D721Med (cell line): ENCODE data around the gene ERLEC1.

ENCODE experiments used
- DNase-seq: peaks from one replicate; pipeline ENCODE4 v3.0.0; 2011; ENCODE audit warnings: low spot score; ENCODE audit not compliant: insufficient read length
- FAIRE-seq: peaks from 2 replicates; lab custom pipeline; 2011; peaks lifted over from hg19 to GRCh38; lab: Jason Lieb, UNC
- TF ChIP-seq, protein P1 (sequence below): IDR thresholded peaks from 2 replicates; pipeline ENCODE4 v1.5.1; 2012; ENCODE audit warnings: mild to moderate bottlenecking, control low read depth; ENCODE audit not compliant: insufficient read depth; ENCODE audit errors: missing control alignments

The ERLEC1 gene

DNA sequence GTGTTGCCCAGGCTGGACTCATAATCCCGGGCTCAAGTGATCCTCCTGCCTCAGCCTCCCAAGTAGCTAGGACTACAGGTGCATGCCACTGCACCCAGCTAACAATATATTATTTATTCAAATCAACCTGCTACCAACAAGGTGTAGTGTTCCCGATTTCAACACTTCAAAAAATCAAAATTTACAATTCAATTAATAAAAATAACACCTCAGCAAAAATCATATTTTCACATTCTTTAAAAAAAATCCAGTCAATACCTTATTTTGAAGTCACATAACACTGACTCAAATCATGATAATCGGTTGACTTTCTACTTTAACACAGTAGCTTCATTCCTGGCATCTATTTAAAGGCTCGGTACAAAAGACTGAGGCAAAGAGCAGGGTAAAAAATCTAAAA, 65.7 kb downstream of the ERLEC1 start:
- no peak for FAIRE-seq
- TF ChIP-seq, protein P1, sequence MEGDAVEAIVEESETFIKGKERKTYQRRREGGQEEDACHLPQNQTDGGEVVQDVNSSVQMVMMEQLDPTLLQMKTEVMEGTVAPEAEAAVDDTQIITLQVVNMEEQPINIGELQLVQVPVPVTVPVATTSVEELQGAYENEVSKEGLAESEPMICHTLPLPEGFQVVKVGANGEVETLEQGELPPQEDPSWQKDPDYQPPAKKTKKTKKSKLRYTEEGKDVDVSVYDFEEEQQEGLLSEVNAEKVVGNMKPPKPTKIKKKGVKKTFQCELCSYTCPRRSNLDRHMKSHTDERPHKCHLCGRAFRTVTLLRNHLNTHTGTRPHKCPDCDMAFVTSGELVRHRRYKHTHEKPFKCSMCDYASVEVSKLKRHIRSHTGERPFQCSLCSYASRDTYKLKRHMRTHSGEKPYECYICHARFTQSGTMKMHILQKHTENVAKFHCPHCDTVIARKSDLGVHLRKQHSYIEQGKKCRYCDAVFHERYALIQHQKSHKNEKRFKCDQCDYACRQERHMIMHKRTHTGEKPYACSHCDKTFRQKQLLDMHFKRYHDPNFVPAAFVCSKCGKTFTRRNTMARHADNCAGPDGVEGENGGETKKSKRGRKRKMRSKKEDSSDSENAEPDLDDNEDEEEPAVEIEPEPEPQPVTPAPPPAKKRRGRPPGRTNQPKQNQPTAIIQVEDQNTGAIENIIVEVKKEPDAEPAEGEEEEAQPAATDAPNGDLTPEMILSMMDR = no peak

DNA sequence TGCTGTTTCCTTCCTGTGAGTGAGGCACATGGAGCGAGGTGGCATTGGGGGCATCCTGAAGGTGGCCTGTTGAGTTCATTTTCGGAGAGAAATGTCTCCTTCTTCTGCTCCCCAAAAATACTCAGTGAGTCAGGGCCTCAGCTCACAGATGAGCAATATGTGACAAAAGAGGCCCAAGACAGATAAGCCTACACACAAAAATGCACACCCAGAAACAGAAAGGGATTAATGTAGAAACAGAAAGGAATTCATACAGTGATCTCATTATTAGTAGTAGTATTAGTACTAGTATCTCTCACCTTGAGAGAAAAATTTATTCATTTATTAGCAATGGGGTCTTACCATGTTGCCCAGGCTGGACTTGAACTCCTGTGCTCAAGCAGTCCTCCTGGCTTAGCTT, 67.8 kb downstream of the ERLEC1 start:
- TF ChIP-seq, protein P1 = no peak

More for the DNA sequence above, 65.7 kb downstream of the ERLEC1 start:
- DNase-seq = no peak

DNA sequence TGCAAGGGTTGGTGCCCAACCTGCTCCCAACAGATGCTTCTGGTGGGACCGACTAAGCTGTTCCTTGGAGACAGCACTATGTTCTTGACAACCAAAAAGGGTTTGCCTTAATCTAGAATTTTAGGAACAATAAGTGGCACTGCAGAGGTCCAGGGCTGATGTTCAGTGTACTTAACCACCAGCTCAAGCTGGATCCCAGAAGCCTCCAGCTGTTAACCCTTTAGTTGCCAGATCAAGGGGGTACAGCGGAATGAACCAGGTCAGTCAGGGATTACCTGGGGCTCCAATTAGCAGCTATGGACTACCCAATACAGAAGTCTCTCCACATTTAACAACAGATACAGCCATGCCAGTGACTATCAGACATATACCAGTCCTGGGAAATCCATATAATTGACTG, 69.4 kb downstream of the ERLEC1 start:
- DNase-seq (no peak), FAIRE-seq (no peak)
- TF ChIP-seq, protein P1 = no peak

More for the DNA sequence above, 67.8 kb downstream of the ERLEC1 start:
- DNase-seq = no peak
- no peak for FAIRE-seq

DNA sequence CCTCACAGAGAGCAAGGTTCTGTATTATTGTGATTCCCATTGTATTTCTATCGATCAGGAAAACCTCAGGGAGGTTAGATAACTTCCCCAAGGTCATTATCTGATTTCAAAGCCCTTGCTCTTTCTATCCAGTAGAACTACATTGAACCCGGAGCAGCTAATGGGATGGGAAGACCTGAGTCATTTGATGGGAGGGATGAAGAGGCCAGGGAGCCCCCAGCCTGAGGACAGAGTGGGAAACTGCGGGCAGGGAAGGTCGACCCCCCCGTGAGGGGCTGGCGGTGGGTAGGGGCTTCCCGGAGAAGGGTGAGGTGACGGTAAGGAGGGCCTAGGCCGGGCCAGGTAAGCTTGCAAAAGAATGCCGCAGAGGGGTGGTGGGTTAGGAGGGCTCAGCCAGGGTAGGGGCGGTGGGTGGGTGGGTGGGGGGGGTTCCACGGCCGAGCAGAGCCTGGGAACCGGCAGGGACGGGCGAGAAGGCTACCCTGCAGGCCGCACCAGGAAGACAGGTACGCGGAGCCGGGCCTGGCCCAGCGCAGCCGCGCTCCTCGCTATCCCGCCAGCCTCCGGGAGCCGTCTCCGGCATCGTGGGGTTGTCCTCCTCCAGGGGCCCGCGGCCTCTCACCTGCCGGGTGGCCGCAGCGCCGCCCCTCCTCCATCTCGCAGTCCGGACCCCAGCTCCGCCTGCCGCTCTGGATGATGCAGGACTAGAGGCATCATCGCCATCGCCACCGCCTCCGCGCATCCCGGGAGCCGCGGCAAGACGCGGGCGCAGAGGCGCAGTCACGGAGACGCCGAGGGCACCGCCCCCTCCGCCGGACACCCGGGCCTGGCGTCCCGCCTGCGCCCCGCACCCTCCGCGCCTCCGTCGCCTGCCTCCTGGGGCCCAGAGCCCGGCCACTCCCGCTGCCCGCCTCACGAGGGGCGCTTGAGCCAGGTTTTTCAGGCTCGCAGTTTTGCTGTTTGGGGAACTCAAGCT, 72.7 kb downstream of the ERLEC1 start, which contains the start of gene GPR75:
Gene GPR75 (minus strand): TSS at position 762 of the 976 bp plus-strand sequence. CDS start 5,211 bp downstream, outside the sequence.
- FAIRE-seq = no peak
- no peak for DNase-seq
- TF ChIP-seq, protein P1 = no peak

DNA sequence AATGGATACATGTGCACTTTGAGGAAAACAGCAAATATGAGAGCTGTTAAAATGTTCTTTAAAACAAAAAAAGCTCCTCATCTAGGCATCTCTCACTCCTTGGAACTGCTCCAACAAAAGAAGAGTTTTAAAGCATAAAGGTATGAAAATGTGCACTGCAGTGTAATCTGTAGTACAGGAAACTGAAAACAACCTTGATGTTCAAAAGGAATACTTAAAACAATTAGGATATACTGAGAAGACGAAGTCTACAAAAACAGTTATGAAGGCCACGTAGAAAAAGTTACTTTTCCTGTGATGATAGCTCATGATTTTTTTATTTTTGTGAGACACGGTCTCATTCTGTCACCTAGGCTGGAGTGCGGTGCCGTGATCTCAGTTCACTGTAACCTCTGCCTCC, 75.0 kb downstream of the ERLEC1 start:
- TF ChIP-seq, protein P1 = no peak

DNA sequence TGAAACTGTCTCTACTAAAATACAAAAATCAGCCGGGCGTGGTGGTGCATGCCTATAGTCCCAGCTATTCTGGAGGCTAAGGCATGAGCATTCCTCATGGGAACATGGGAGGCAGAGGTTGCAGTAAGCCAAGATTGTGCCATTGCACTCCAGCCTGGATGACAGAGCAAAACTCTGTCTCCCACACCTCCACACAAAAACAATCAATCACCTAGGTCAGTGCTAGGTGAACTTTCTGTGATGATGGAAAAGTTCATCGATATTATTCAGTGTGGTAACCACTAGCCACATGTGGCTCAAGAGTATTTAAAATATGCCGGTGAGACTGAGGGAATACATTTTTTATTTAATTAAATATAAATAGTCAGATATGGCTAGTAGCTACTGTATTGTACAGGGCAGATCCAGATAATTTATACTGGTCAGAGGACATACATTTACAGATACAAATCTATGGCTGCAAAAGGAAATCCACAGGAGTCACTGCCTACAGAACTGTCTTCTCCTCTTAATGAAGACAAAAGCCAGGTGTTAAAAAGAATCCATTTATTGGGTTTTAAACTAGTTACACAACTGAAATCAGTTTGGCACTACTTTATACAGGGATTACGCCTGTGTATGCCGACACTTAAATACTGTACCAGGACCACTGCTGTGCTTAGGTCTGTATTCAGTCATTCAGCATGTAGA, 76.8 kb downstream of the ERLEC1 start:
- no peak for FAIRE-seq
- TF ChIP-seq, protein P1 = no peak
- DNase-seq = no peak

More for the DNA sequence above, 75.0 kb downstream of the ERLEC1 start:
- DNase-seq (no peak), FAIRE-seq (no peak)
